ENCODE data around the gene ATOH8.

DNA sequence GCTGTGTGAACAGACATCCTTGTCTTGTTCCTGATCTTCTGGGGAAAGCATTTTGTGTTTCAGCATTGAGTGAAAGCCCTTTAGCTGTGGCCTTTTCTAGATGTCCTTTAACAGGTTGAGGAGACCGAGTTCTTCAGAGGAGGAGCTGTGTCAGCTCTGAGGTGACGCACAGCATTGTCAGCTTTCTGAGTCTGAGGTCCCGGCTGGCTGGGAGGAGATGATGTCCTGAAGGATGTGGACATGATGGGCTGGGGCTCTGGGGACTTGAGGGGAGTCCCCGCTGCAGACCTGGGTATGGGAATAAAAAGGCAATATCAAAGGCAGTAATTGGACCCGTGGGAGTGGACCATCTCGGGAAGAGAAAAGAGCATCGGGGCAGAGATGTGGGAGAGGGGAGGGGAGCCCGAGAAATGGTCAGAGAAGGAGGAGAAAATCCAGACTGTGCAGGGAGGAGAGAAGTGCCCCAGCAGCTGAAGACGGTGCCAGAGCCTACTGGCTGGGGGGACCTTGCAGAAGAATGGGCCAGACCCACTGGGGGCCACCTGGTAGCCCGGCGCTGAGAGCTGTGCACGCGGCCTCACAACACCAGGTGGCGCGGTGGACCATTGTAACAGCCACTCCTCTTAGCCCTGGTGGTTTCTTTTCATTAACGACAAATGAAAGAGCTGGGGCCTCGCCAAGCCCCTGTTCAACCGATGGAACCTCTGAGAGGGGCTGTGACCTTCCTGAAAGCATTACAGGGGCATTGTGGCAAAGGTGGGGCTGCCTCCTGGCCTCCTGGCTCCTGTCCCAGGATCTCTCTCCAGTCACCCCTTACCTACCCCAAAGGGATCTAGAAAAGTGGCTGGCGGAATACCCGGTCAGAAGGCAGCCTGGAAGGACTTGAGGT lies 73.4 kb downstream of the ATOH8 start:
- TF ChIP-seq, protein P1, sequence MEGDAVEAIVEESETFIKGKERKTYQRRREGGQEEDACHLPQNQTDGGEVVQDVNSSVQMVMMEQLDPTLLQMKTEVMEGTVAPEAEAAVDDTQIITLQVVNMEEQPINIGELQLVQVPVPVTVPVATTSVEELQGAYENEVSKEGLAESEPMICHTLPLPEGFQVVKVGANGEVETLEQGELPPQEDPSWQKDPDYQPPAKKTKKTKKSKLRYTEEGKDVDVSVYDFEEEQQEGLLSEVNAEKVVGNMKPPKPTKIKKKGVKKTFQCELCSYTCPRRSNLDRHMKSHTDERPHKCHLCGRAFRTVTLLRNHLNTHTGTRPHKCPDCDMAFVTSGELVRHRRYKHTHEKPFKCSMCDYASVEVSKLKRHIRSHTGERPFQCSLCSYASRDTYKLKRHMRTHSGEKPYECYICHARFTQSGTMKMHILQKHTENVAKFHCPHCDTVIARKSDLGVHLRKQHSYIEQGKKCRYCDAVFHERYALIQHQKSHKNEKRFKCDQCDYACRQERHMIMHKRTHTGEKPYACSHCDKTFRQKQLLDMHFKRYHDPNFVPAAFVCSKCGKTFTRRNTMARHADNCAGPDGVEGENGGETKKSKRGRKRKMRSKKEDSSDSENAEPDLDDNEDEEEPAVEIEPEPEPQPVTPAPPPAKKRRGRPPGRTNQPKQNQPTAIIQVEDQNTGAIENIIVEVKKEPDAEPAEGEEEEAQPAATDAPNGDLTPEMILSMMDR (IDR thresholded peaks at IDR 0.05; ENCODE audit: low read length): peak; percentile 91
- TF ChIP-seq EZH2 (IDR thresholded peaks at IDR 0.05; ENCODE audit: borderline replicate concordance, low read length): no peak

Measured in OCI-LY1 (cell line).